ENCODE data around the gene USF2. TPM values are rescaled to one million over a fixed set of nuclear protein-coding genes. Genes with fewer than 3 reads are reported as not detected.

USF2 gene
- total RNA-seq, 1 donor from 2014 or later = 236 TPM

GRCh38 chr19:35329323-35329722, 60.6 kb downstream of the USF2 start:
- Mint-ChIP-seq H3K9me3 (no peaks in the 10 kb centered on the region), H3K27ac (peak overlapping the region; percentile 94), H3K36me3 (ENCODE audit: low read depth) (peaks cover 49% of the 10 kb centered on the region), H3K27me3 (no peaks in the 10 kb centered on the region), H3K4me1 (peaks cover 85% of the 10 kb centered on the region), H3K4me3 (peak overlapping the region; percentile 90)
- intact Hi-C loops (cut with micrococcal nuclease) = loop anchor here (2.0 to 10.0 kb wide), 3 partner anchors 49 to 385 kb away; partner anchors contain the start of genes FXYD7 and KMT2B
- ChIA-PET POLR2A (interaction anchor here (1.1 to 17.7 kb wide), 11 partner anchors 8 to 133 kb away, joined by 4 to 645 read pairs (median 7); partner anchors contain the start of genes FFAR1 and USF2), CTCF (interaction anchor here (1.4 to 2.3 kb wide), 2 partner anchors 18 to 139 kb away, joined by 3 to 6 read pairs; partner anchors contain the start of gene FFAR1)
- no peak for TF ChIP-seq CTCF (IDR thresholded peaks at IDR 0.05)
- peak; percentile 9 for ATAC-seq (ENCODE audit: low read depth)
- no peak for DNase-seq

Other genes with a start within 250 kb of the USF2 start
- gene SCN1B, start 238.5 kb upstream of the USF2 start, total RNA-seq = 0.34 and 0.47 TPM in 2 replicates
- gene HPN, start 227.2 kb upstream of the USF2 start, total RNA-seq = not detected in 2 replicates
- gene FXYD3, start 153.1 kb upstream of the USF2 start, total RNA-seq = not detected in 2 replicates
- gene LGI4, start 133.9 kb upstream of the USF2 start, total RNA-seq = not detected in 2 replicates
- gene FXYD1, start 130.1 kb upstream of the USF2 start, total RNA-seq = 1.1 TPM in 2 replicates
- 2.2 and 3.0 TPM in 2 replicates for gene FXYD7, start 125.7 kb upstream of the USF2 start, total RNA-seq
- gene FXYD5, start 114.2 kb upstream of the USF2 start, total RNA-seq = 103 and 125 TPM in 2 replicates
- gene FAM187B, start 40.2 kb upstream of the USF2 start, total RNA-seq = not detected in 2 replicates
- 16.4 and 18.0 TPM in 2 replicates for gene LSR, start 20.0 kb upstream of the USF2 start, total RNA-seq
- gene HAMP, start 13.6 kb downstream of the USF2 start, total RNA-seq = 1.3 and 2.2 TPM in 2 replicates
- gene MAG, start 23.2 kb downstream of the USF2 start, total RNA-seq = 0.22 and 0.31 TPM in 2 replicates
- gene CD22, start 60.2 kb downstream of the USF2 start, total RNA-seq = 920 and 1,096 TPM in 2 replicates
- gene FFAR1, start 78.9 kb downstream of the USF2 start, total RNA-seq = 5.1 and 6.0 TPM in 2 replicates
- gene FFAR3, start 89.5 kb downstream of the USF2 start, total RNA-seq = 0.16 TPM in 1 of 2 replicates, not detected in the other
- gene GPR42, start 102.1 kb downstream of the USF2 start, total RNA-seq = not detected in 2 replicates
- gene FFAR2, start 179.3 kb downstream of the USF2 start, total RNA-seq = not detected in 2 replicates
- gene KRTDAP, start 221.5 kb downstream of the USF2 start, total RNA-seq = not detected in 2 replicates
- gene DMKN, start 244.7 kb downstream of the USF2 start, total RNA-seq = 1.5 and 1.7 TPM in 2 replicates

Data from activated B cell treated with CpG ODN at 0.5 μM for 24 hours (primary cell).